Nephron (organoid): ENCODE measurements around the gene INTS3.

ENCODE experiments used
- H3K27ac Mint-ChIP-seq, 3 experiments: 2 replicates each; pipeline ENCODE4 v1.8.0; 2020; ENCODE audit warnings: mixed read lengths in 3 of 3, mild to moderate bottlenecking in 2 of 3, moderate library complexity in 1 of 3
- H3K27me3 Mint-ChIP-seq: 2 replicates; pipeline ENCODE4 v1.8.0; 2021; ENCODE audit warnings: low read depth, mild to moderate bottlenecking, moderate library complexity, mixed read lengths
- H3K36me3 Mint-ChIP-seq: 2 replicates; pipeline ENCODE4 v1.8.0; 2020; ENCODE audit warnings: low read depth, mixed read lengths
- H3K4me1 Mint-ChIP-seq: 2 replicates; pipeline ENCODE4 v1.8.0; 2020; ENCODE audit warnings: mixed read lengths
- H3K4me3 Mint-ChIP-seq, 3 experiments: 2 replicates each; pipeline ENCODE4 v1.8.0; 2020; ENCODE audit warnings: mild to moderate bottlenecking in 3 of 3, mixed read lengths in 3 of 3, moderate library complexity in 2 of 3
- H3K9me3 Mint-ChIP-seq: 2 replicates; pipeline ENCODE4 v1.8.0; 2020; ENCODE audit warnings: mixed read lengths
- TF ChIP-seq, protein P1 (sequence below), 3 experiments: fragments of 200-600 bp; sonication (generic); IDR thresholded peaks; one replicate each; pipeline ENCODE4 v1.5.0; 2021; ENCODE audit warnings: antibody characterized with exemption in 3 of 3; ENCODE audit not compliant: unreplicated experiment in 3 of 3

The INTS3 gene

DNA sequence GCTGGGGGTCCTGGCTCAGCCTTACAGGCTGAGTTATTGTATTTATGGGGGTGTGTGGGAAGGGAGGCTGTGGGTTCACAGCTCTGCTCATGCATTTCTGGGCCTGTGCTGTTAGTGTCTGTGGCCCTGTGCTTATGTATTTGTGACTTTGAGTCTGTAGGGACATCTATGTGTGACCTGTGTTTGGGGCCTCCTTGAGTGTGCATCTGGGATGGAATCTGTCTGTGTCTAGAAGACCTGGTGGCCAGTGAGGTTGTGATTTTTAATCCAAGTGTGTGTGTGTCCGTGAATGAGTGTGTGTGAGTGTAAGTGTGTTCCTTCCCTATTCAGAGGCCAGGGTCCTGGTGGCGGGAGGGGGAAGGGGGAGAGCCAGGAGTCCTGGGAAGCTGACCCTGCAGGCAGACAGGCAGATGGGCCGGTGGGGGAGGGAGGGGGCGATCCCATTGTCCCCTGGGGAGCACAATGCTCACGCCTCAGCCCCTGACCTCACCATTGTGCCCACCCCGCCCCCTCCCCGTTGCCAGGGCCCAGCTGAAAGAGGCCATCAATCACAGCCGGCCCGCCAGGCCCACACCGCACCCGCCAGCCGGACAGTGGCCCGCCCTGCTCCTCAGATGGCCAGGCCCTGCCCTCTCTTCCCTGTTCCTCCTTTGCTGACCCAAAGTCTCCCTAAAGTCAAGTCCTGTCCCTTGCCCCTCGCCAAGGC lies 66.9 kb downstream of the INTS3 start:
- H3K4me1 Mint-ChIP-seq: peaks cover 19% of the 10 kb centered on the region
- H3K36me3 Mint-ChIP-seq: no peaks in the 10 kb centered on the region
- H3K9me3 Mint-ChIP-seq: no peaks in the 10 kb centered on the region
- TF ChIP-seq, protein P1, sequence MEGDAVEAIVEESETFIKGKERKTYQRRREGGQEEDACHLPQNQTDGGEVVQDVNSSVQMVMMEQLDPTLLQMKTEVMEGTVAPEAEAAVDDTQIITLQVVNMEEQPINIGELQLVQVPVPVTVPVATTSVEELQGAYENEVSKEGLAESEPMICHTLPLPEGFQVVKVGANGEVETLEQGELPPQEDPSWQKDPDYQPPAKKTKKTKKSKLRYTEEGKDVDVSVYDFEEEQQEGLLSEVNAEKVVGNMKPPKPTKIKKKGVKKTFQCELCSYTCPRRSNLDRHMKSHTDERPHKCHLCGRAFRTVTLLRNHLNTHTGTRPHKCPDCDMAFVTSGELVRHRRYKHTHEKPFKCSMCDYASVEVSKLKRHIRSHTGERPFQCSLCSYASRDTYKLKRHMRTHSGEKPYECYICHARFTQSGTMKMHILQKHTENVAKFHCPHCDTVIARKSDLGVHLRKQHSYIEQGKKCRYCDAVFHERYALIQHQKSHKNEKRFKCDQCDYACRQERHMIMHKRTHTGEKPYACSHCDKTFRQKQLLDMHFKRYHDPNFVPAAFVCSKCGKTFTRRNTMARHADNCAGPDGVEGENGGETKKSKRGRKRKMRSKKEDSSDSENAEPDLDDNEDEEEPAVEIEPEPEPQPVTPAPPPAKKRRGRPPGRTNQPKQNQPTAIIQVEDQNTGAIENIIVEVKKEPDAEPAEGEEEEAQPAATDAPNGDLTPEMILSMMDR (IDR thresholded peaks at IDR 0.05; ENCODE audit: unreplicated experiment in 3 of 3): no peak
- peaks cover 3% of the 10 kb centered on the region for H3K27me3 Mint-ChIP-seq
- peak overlapping the region in 1 of 3 experiments; percentile 25 for H3K4me3 Mint-ChIP-seq
- H3K27ac Mint-ChIP-seq: peak overlapping the region in 2 of 3 experiments; percentile 45 to 71

DNA sequence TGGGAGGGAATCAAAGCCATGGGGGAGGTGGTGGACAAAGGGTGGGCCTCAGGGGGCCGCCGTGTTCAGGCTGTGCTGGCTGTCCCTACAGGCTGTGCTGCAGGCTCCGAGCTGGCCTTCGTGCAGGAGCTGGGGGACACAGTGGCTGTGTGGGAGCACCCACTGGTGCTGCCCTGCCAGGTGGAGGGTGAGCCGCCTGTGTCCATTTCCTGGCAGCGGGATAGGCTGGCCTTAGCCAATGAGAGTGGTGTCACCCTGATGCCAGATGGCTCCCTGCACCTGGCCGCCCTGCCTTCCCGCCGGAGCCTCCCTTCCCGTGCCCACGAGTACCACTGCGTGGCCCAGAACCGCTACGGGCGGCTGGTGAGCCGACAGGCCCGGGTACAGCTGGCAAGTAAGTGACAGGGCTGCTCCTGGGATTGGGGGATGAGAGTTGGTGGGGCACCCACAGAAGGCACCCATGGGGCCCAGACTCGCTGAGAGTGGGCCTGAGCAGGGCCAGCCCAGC lies 67.5 kb downstream of the INTS3 start:
- Mint-ChIP-seq H3K27me3 (peaks cover 3% of the 10 kb centered on the region), H3K4me3 (no peak overlapping the region), H3K36me3 (no peaks in the 10 kb centered on the region), H3K4me1 (peaks cover 13% of the 10 kb centered on the region), H3K9me3 (no peaks in the 10 kb centered on the region), H3K27ac (no peak overlapping the region)
- TF ChIP-seq, protein P1 (IDR thresholded peaks at IDR 0.05; ENCODE audit: unreplicated experiment in 3 of 3): no peak

DNA sequence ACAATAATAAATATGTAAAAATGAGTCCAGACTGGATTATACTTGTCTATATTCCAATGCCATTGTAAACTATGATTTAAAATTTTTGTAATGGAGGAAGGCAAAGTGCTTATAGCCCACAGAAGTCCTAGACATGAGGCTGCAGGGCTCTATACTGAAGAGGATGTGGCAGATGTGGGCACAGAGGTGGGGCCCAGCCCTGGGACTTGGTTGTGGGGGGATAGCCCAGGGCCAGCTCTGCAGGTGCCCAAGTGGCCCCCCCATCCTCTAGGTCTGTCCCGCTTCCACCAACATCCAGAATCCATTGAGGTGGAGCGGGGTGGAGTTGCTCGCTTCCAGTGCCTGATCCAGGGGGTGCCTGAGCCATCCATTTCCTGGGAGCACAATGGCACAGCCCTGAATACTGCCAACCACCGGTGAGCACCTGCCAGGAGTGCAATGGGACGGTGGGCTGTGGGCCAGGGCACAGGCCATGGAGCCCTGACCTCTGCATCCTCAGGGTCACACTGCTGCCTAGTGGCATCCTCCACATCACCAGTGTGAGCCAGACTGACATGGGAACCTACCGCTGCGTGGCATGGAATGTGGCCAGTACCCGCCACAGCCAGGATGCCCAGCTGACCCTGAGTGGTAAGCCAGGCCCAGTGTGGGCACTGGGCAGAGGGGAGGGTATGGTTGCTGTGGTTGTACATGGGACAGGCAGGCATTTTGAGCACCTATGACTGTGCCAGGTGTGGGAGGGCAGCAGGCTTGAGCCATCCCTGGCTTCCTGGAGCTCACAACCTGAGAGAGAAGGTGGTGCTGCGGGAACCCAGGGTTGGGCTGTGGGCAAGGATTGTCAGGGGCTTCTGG lies 68.3 kb downstream of the INTS3 start:
- H3K9me3 Mint-ChIP-seq: no peaks in the 10 kb centered on the region

DNA sequence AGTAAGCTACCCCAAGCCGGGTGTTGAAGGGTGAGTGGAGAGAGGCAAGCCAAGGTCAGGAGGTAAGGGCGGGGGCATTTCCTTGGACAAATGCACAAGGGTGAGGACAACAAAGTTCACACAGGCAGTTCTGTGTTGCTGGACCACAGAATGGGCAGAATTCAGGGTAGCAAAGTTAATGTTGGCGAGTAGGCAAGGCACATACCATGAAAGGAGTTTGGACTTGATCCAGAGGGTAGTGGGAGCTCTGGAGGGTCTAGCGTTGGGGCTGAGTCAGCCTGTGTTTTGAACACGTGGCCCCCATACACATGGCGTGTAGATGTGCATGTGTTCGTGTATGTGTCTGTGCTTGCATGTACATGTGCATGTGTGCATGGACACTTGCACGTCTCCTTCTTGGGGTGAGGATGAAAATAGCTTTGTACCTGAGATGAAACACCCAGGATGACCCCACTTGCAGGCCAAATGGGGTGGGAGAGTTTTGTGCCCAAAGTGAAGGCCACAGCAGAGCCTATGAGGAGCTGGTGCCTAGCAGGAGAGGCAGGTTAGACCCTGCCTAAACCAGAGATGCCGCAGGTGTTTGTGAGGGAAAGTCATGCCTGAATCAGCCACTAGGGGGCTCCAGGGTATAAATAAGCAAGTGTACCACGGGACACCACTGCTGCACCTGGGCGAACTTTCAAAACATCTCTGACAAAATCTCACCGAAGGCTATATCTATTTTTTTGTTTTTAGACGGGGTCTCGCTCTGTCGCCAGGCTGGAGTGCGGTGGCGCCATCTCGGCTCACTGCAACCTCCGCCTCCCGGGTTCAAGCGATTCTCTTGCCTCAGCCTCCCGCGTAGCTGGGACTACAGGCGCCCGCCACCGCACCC lies 69.2 kb downstream of the INTS3 start:
- Mint-ChIP-seq H3K27me3 (peaks cover 3% of the 10 kb centered on the region), H3K36me3 (peaks cover 2% of the 10 kb centered on the region), H3K4me3 (no peak overlapping the region), H3K4me1 (peaks cover 5% of the 10 kb centered on the region), H3K27ac (peak overlapping the region in 2 of 3 experiments; percentile 60 to 85), H3K9me3 (no peaks in the 10 kb centered on the region)
- TF ChIP-seq, protein P1 (IDR thresholded peaks at IDR 0.05; ENCODE audit: unreplicated experiment in 3 of 3): peak; percentile 75 to 82 (median 80)

More for the DNA sequence above, 68.3 kb downstream of the INTS3 start:
- Mint-ChIP-seq H3K4me3 (no peak overlapping the region), H3K27me3 (peaks cover 3% of the 10 kb centered on the region), H3K4me1 (peaks cover 5% of the 10 kb centered on the region), H3K27ac (no peak overlapping the region), H3K36me3 (no peaks in the 10 kb centered on the region)
- TF ChIP-seq, protein P1 (IDR thresholded peaks at IDR 0.05; ENCODE audit: unreplicated experiment in 3 of 3): no peak

DNA sequence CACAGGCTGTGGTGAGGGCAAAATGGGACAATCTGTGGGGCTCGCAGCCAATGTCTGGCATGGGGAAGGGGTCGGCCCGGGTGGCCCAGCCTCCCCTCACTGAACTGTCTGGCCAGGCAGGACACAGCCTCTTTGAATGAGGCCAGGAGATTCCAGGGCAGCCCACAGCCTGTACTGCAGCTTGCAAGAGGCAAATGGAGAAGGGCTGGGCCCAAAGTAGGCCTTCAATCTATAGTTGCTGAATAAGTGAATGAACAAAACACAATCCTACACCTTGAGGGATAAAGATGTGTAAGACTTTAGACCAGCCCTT lies 70.6 kb downstream of the INTS3 start:
- no peak overlapping the region for H3K27ac Mint-ChIP-seq
- H3K9me3 Mint-ChIP-seq: no peaks in the 10 kb centered on the region
- peaks cover 7% of the 10 kb centered on the region for H3K4me1 Mint-ChIP-seq

More for the DNA sequence above, 70.6 kb downstream of the INTS3 start:
- no peak overlapping the region for H3K4me3 Mint-ChIP-seq
- peaks cover 4% of the 10 kb centered on the region for H3K36me3 Mint-ChIP-seq
- peaks cover 3% of the 10 kb centered on the region for H3K27me3 Mint-ChIP-seq
- TF ChIP-seq, protein P1 (IDR thresholded peaks at IDR 0.05; ENCODE audit: unreplicated experiment in 3 of 3): no peak
